Measurements from ENCODE around the gene VSIG8. TPM values are rescaled to one million over a fixed set of nuclear protein-coding genes. Genes with fewer than 3 reads are reported as not detected.
A peak's percentile ranks its signal among the peaks of the same experiment; 100 is the strongest.

Gene VSIG8
- total RNA-seq, 6 experiments from 2014 or later, result not detected

GRCh38 chr1:159882527-159882862, 20.0 kb upstream of the VSIG8 start:
- Mint-ChIP-seq H3K27me3 (ENCODE audit: insufficient read depth) (peaks cover 2% of the 10 kb centered on the region; the same call in 1 of the 2 replicates), H3K27ac (no peak overlapping the region), H3K4me3 (no peak overlapping the region), H3K9me3 (no peaks in the 10 kb centered on the region), H3K4me1 (ENCODE audit: low read depth) (no peaks in the 10 kb centered on the region), H3K36me3 (ENCODE audit: low read depth) (peaks cover 15% of the 10 kb centered on the region)
- TF ChIP-seq CTCF (IDR thresholded peaks at IDR 0.05), result no peak
- DNase-seq, result peak; percentile 48

GRCh38 chr1:159881622-159882526, 19.4 kb upstream of the VSIG8 start:
- Mint-ChIP-seq H3K27me3 (ENCODE audit: insufficient read depth) (peaks cover 2% of the 10 kb centered on the region; the same call in 1 of the 2 replicates), H3K9me3 (no peaks in the 10 kb centered on the region), H3K4me3 (no peak overlapping the region), H3K36me3 (ENCODE audit: low read depth) (peaks cover 15% of the 10 kb centered on the region), H3K27ac (no peak overlapping the region), H3K4me1 (ENCODE audit: low read depth) (no peaks in the 10 kb centered on the region)
- no peak for TF ChIP-seq CTCF (IDR thresholded peaks at IDR 0.05)
- peak; percentile 96 for DNase-seq

- no peaks in the 10 kb centered on the region for H3K4me1 Mint-ChIP-seq (ENCODE audit: low read depth)
- no peaks in the 10 kb centered on the region for H3K9me3 Mint-ChIP-seq
- no peak overlapping the region for H3K27ac Mint-ChIP-seq
- DNase-seq, result no peak
- H3K27me3 Mint-ChIP-seq (ENCODE audit: insufficient read depth), result no peaks in the 10 kb centered on the region
- no peak overlapping the region for H3K4me3 Mint-ChIP-seq
- H3K36me3 Mint-ChIP-seq (ENCODE audit: low read depth), result peaks cover 21% of the 10 kb centered on the region
- TF ChIP-seq CTCF (IDR thresholded peaks at IDR 0.05), result no peak
Observed at GRCh38 chr1:159880430-159880829, 18.0 kb upstream of the VSIG8 start.

- peaks cover 21% of the 10 kb centered on the region for H3K36me3 Mint-ChIP-seq (ENCODE audit: low read depth)
- TF ChIP-seq CTCF (IDR thresholded peaks at IDR 0.05), result no peak
- H3K27ac Mint-ChIP-seq, result no peak overlapping the region
Observed at GRCh38 chr1:159879977-159880376, 17.5 kb upstream of the VSIG8 start.

GRCh38 chr1:159879136-159879535, 16.7 kb upstream of the VSIG8 start:
- Mint-ChIP-seq H3K27me3 (ENCODE audit: insufficient read depth) (no peaks in the 10 kb centered on the region), H3K9me3 (no peaks in the 10 kb centered on the region), H3K27ac (no peak overlapping the region), H3K36me3 (ENCODE audit: low read depth) (peaks cover 13% of the 10 kb centered on the region), H3K4me1 (ENCODE audit: low read depth) (no peaks in the 10 kb centered on the region), H3K4me3 (no peak overlapping the region)
- no peak for DNase-seq
- TF ChIP-seq CTCF (IDR thresholded peaks at IDR 0.05), result no peak

More at GRCh38 chr1:159879977-159880376, 17.5 kb upstream of the VSIG8 start:
- no peaks in the 10 kb centered on the region for H3K27me3 Mint-ChIP-seq (ENCODE audit: insufficient read depth)
- H3K4me3 Mint-ChIP-seq, result no peak overlapping the region
- H3K9me3 Mint-ChIP-seq, result no peaks in the 10 kb centered on the region
- no peaks in the 10 kb centered on the region for H3K4me1 Mint-ChIP-seq (ENCODE audit: low read depth)
- DNase-seq, result peak; percentile 71

Measured in HFFc6 (cell line).